Measurements from ENCODE around the gene TNFRSF8. TPM values are rescaled to one million over a fixed set of nuclear protein-coding genes. Genes with fewer than 3 reads are reported as not detected.
A peak's percentile ranks its signal among the peaks of the same experiment; 100 is the strongest.

Gene TNFRSF8
- total RNA-seq, 1 experiment from 2014 or later = 20.8 TPM

- ATAC-seq (no peak), DNase-seq (ENCODE audit: low spot score) (no peak)
- TF ChIP-seq ZNF219 (CRISPR knock-in tag; IDR thresholded peaks at IDR 0.05; ENCODE audit: borderline replicate concordance) (no peak), OVOL2 (CRISPR knock-in tag; IDR thresholded peaks at IDR 0.05; ENCODE audit: borderline replicate concordance) (no peak), SMAD3 (CRISPR knock-in tag; IDR thresholded peaks at IDR 0.05; ENCODE audit: borderline replicate concordance) (no peak), JUN (CRISPR knock-in tag; IDR thresholded peaks at IDR 0.05) (no peak), ZNF425 (CRISPR knock-in tag; conservative IDR thresholded peaks at IDR 0.05) (no peak), SOX15 (CRISPR knock-in tag; IDR thresholded peaks at IDR 0.05) (no peak), NR2C2 (CRISPR knock-in tag; IDR thresholded peaks at IDR 0.05) (no peak), ZBTB21 (CRISPR knock-in tag; IDR thresholded peaks at IDR 0.05; ENCODE audit: borderline replicate concordance) (no peak), ZNF671 (CRISPR knock-in tag; IDR thresholded peaks at IDR 0.05) (no peak), FOXP1 (CRISPR knock-in tag; IDR thresholded peaks at IDR 0.05; ENCODE audit: borderline replicate concordance) (no peak), ZNF281 (CRISPR knock-in tag; IDR thresholded peaks at IDR 0.05) (no peak), NFE2L1 (CRISPR knock-in tag; IDR thresholded peaks at IDR 0.05) (no peak), PRRX2 (CRISPR knock-in tag; IDR thresholded peaks at IDR 0.05) (no peak), HMGXB4 (CRISPR knock-in tag; IDR thresholded peaks at IDR 0.05) (no peak), ZNF232 (CRISPR knock-in tag; IDR thresholded peaks at IDR 0.05) (no peak)
- Mint-ChIP-seq H3K36me3 (peaks cover 44% of the 10 kb centered on the region), H3K4me3 (no peak overlapping the region), H3K27ac (peak overlapping the region; percentile 39; the same call in 1 of the 2 replicates), H3K27me3 (ENCODE audit: low read depth) (no peaks in the 10 kb centered on the region), H3K4me1 (peaks cover 16% of the 10 kb centered on the region), H3K9me3 (peaks cover 12% of the 10 kb centered on the region)
- ChIA-PET POLR2A (interaction anchor here (0.9 to 1.5 kb wide), 2 partner anchors 65 to 175 kb away, joined by 3 read pairs; partner anchors contain the start of gene MIIP), CTCF (no interaction called here)
Measured at GRCh38 chr1:12083766-12084165, 20.7 kb downstream of the TNFRSF8 start.

GRCh38 chr1:12085643-12086260 lies 22.6 kb downstream of the TNFRSF8 start:
- Mint-ChIP-seq H3K27me3 (ENCODE audit: low read depth) (no peaks in the 10 kb centered on the region), H3K27ac (no peak overlapping the region), H3K4me3 (no peak overlapping the region), H3K4me1 (peaks cover 9% of the 10 kb centered on the region; the same call in 1 of the 2 replicates), H3K36me3 (peaks cover 44% of the 10 kb centered on the region), H3K9me3 (peaks cover 12% of the 10 kb centered on the region)
- ChIA-PET CTCF (no interaction called here), POLR2A (no interaction called here)
- no peak for ATAC-seq
- no peak for DNase-seq (ENCODE audit: low spot score)
- TF ChIP-seq ZNF219 (CRISPR knock-in tag; IDR thresholded peaks at IDR 0.05; ENCODE audit: borderline replicate concordance) (no peak), SP1 (CRISPR knock-in tag; conservative IDR thresholded peaks at IDR 0.05) (no peak), AR (CRISPR knock-in tag; IDR thresholded peaks at IDR 0.05) (no peak), ZNF121 (CRISPR knock-in tag; IDR thresholded peaks at IDR 0.05) (no peak), HMGXB4 (CRISPR knock-in tag; IDR thresholded peaks at IDR 0.05) (no peak), AFF4 (CRISPR knock-in tag; IDR thresholded peaks at IDR 0.05; ENCODE audit: borderline replicate concordance) (no peak), ZNF396 (CRISPR knock-in tag; IDR thresholded peaks at IDR 0.05; ENCODE audit: borderline replicate concordance) (no peak)
